Right lobe of liver (tissue), 4 donors: Measurements from ENCODE around the gene CACNA1D.

ENCODE experiments used
- POLR2A ChIP-seq: fragments of 450-650 bp; IDR thresholded peaks from one replicate; pipeline ENCODE4 v1.6.1; 2017; ENCODE audit warnings: antibody characterized with exemption, mild to moderate bottlenecking
- TF ChIP-seq, protein P1 (sequence below), 4 donors: fragments of 200-600 bp in 3 of 4; fragments of 450-650 bp in 1 of 4; IDR thresholded peaks; one replicate each; pipeline versions ENCODE4 v1.5.1 to v1.8.0; 2016 to 2022; ENCODE audit warnings: antibody characterized with exemption in 4 of 4, mild to moderate bottlenecking in 2 of 4
- donor health status: DM: no; HTN: no; CAD: no.
- donor health status: DM: no; HTN: no; CAD: no.
- donor health status: DM: no; HTN: yes; CAD: no.

DNA sequence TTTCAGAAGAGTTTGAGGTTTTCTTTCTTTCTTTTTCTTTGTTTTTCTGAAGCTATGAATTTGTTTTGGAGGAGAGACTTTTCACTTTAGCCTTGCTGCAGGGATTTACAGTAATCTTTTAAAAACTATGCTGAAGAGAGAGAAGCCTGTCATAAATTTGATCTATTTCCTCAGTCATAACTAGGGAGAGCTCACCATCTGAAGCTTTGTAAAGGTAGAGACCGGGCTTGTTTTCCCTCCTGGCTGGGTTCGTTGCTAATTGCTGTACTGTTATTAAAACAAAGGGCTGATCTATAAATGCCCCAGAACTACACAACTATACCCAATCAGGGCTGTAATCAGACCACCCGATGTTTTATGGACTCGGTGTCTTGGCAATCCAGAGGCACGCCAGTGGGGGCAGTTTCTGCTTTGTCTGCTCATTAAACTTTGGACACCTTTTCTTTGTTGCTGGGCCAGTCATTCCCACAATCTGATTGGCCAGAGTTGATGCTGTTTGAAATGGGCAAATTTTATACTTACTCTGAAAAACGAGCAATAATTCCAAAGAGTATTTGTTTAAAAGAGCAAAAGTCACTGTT is 164.3 kb downstream of the CACNA1D start:
- TF ChIP-seq, protein P1, sequence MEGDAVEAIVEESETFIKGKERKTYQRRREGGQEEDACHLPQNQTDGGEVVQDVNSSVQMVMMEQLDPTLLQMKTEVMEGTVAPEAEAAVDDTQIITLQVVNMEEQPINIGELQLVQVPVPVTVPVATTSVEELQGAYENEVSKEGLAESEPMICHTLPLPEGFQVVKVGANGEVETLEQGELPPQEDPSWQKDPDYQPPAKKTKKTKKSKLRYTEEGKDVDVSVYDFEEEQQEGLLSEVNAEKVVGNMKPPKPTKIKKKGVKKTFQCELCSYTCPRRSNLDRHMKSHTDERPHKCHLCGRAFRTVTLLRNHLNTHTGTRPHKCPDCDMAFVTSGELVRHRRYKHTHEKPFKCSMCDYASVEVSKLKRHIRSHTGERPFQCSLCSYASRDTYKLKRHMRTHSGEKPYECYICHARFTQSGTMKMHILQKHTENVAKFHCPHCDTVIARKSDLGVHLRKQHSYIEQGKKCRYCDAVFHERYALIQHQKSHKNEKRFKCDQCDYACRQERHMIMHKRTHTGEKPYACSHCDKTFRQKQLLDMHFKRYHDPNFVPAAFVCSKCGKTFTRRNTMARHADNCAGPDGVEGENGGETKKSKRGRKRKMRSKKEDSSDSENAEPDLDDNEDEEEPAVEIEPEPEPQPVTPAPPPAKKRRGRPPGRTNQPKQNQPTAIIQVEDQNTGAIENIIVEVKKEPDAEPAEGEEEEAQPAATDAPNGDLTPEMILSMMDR (IDR thresholded peaks at IDR 0.05) = no peak
- no peak for TF ChIP-seq POLR2A
